ENCODE data around the gene NPHP4.

The NPHP4 gene

DNA sequence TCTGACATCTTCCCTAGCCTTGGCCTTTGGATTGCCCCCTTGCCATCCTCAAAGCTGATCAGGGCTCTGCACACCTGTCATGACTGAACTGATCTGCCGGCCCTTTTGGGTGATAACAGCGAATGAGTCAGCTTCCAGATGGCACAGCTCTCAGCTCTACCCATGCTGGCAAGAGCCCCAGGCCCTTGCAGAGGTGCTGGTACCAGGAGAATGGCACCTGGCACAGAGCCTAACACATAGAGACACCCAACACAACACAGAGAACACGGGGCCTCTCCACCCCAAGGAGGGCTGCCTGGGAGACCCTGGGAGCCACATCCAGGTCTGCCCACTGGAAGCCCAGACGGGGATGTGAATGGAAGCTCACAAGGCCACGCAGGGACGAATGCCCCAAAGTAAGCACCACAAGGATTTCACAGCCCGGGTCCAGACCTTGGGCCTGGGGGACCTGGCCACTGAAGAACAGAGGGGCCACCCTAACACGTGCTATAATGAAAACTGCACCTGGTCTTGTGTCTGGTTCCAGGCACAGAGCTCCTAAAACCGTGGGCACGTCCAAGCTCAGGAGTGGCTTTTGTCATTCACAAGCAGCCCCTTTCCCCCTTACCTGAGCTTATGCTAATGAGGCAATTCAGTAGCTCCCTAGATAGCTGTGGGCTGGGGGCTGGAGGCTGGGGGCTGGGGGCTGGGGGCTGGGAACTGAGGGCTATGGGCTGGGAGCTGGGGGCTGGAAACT is 160.5 kb downstream of the NPHP4 start:
- DNase-seq (ENCODE audit: low read depth in 3 of 3) = no peak

- no peak for DNase-seq (ENCODE audit: low read depth in 3 of 3)
Observed at GRCh38 chr1:5830771-5831599, 161.2 kb downstream of the NPHP4 start.

GRCh38 chr1:5829414-5829813 is 162.8 kb downstream of the NPHP4 start:
- no peak for DNase-seq (ENCODE audit: low read depth in 3 of 3)

DNA sequence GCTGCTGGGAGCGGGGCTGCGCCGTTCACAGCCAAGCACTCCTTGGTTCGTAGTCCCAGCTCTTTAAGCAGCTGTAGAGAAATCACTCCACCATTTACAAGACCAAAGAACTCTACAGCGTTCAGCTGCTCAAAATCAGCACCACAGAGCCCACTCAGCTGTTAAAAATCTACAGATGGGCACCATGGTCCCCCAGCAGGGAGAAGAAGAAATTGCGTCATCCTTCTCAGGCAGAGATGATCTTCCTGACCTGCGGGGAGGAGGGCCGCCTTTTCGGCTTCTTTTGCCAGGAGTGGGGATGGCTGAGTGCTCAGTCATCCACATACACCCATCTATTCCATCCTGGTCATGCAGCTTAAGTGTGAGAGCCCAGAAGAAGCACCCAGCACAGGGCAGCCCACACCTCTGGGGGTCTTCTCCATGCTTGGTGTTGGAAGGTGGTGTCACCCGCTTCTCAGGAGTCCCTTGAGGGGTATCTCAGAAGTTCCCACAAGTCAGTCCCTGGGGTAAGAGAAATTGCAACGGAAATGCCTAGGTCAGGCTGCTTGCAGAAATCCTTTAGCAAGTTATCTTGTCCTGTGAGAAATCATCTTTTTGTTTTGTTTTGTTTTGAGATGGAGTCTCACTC is 163.8 kb downstream of the NPHP4 start:
- DNase-seq (ENCODE audit: low read depth in 3 of 3) = no peak

DNA sequence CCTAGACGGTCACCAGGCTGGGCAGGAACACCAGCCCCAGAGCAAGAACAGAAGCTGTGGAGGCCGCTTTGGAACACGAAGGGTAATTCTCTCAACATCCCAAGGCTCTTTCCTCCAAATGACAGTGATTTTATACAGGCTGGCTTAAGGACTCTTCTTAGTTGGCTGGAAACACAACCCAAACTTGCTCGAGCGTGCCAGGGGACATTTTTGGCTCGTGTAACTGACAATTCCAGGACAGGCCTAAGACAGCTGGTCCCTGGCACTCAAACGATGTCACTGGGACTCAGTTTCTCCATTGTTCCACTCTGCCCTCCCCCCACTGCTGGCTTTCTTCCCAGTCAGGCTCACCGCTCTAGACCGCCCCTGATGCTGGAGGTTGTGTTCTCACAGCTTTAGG is 164.7 kb downstream of the NPHP4 start:
- no peak for DNase-seq (ENCODE audit: low read depth in 3 of 3)

DNA sequence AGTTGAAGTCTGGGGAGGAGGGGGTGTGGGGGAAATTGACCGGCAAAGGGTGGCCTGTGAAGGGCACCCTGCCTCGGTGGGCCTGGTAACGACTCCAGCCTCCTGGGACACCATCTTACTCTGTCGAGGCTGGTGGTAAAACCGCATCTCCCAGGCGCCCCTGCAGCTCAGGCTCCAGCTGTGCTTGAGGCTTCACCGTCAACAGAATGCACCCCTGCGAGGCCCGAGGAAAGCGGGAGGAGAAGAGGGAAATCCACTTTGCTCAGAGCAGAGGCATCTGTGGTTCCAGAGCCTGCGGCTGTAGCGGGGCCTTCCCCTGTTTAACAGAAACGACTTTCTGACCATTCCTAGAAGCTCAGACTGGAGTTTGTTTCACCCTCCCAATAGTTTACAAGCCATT is 165.6 kb downstream of the NPHP4 start:
- no peak for DNase-seq (ENCODE audit: low read depth in 3 of 3)

GRCh38 chr1:5822726-5823125 is 169.5 kb downstream of the NPHP4 start:
- DNase-seq (ENCODE audit: low read depth in 3 of 3) = no peak

DNA sequence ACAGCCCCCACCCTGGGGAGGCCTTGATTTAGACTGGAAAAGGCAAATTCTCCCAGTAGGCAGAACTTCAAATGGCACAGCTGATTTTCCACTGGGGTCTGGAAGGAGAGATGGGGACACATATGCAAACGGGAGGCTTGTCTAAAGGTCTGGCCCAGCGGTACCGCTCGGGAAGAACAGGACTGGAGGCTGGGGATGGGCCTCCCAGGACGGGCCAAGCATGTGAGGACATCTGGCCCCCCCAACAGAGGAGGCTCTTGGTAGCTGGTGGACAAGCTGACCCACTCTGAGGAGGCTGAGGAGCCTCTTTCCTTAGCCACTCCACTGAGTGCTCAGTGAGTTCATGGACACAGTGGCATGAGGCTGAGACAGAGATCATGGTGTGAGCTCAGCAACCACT is 170.0 kb downstream of the NPHP4 start:
- DNase-seq (ENCODE audit: low read depth in 3 of 3) = no peak

GRCh38 chr1:5821540-5822176 is 170.6 kb downstream of the NPHP4 start:
- DNase-seq (ENCODE audit: low read depth in 3 of 3) = no peak

GRCh38 chr1:5820026-5820421 is 172.2 kb downstream of the NPHP4 start:
- DNase-seq (ENCODE audit: low read depth in 3 of 3) = no peak

DNA sequence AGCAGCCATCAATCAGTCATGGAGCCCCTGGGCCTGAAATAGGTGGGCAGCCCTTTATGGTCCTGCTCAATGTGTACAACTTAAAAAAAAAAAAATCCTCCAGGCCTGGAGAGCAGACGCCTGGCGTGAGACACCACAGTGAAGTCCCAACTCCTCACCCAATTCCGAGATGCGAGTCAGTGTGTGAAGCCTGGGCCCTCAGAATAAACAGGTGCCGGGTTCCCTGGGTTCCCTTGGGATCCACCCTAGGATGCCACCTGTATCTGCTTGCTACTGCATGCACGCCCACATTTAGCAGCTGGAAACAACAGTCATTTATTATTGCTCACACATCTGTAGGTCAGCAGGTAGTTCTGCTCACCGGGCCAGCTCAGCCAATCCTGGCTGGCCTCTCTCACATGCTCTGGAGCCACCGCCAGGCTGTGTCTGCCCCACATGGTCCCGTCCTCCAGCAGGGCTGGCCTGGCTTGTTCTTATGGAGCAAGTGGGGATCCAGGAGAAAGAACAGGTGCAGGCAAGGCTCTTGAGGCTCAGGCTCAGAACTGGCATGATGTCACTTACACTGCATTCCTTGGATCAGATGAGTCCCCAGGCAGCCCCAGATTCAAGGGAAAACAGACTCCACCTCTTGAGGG is 172.7 kb downstream of the NPHP4 start:
- DNase-seq (ENCODE audit: low read depth in 3 of 3) = no peak

- no peak for DNase-seq (ENCODE audit: low read depth in 3 of 3)
Observed at GRCh38 chr1:5818755-5819154, 173.5 kb downstream of the NPHP4 start.

DNA sequence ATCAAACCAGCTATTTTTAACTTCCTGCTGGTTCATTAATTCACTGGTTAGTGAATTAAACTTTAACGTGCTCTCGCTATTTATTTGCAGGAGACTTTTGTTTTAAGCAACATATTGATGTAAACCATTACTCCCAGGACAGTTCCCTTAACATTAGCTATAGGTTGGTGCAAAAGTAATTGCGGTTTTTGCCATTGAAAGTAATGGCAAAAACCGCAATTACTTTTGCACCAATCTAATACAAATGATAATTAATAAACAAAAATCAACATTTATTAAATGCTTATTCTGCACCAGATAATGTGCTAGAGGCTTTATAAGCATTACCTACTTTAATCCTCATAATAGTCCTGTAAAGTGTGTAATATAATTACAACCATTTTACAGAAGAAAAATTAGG is 176.5 kb downstream of the NPHP4 start:
- DNase-seq (ENCODE audit: low read depth in 3 of 3) = no peak

DNA sequence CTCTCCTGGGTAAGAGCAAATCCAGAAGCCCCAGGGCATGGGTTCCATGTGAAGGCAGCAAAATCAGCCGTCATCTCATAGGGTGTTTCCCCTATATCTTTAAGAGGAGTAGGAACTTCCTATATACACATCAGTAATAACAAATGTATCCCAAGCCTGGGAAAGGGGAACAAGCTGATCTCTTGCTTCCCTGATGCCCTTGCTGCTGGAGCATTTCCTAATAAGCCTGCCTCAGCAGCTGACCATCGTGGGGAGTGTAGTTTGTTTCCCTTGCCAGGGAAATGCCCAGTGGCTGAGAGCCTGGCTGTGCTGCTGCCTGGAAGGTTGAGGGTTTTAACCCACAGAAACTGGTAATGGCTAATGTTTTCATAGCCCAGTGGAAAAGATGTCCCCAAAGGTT is 177.0 kb downstream of the NPHP4 start:
- no peak for DNase-seq (ENCODE audit: low read depth in 3 of 3)

- no peak for DNase-seq (ENCODE audit: low read depth in 3 of 3)
Observed at GRCh38 chr1:5814046-5814619, 178.1 kb downstream of the NPHP4 start.

- no peak for DNase-seq (ENCODE audit: low read depth in 3 of 3)
Observed at GRCh38 chr1:5813480-5813879, 178.7 kb downstream of the NPHP4 start.
